HEK293 (cell line): ENCODE results near the gene ZNF532.

Experiments used
- CTCF ChIP-seq: fragments of 450-650 bp; formaldehyde crosslinking; IDR thresholded peaks from 2 replicates; pipeline ENCODE4 v1.5.1; 2016; ENCODE audit warnings: missing biosample characterization, missing genetic modification characterization
- KLF1 ChIP-seq: fragments of 450-650 bp; formaldehyde crosslinking; IDR thresholded peaks from 2 replicates; pipeline ENCODE4 v1.5.1; 2016; ENCODE audit warnings: missing biosample characterization, missing genetic modification characterization
- PRDM1 ChIP-seq: fragments of 450-650 bp; formaldehyde crosslinking; IDR thresholded peaks from 2 replicates; pipeline ENCODE4; 2016; ENCODE audit warnings: missing biosample characterization, missing genetic modification characterization
- PRDM4 ChIP-seq: fragments of 450-650 bp; formaldehyde crosslinking; IDR thresholded peaks from 2 replicates; pipeline ENCODE4 v1.5.1; 2017; ENCODE audit warnings: missing biosample characterization, missing genetic modification characterization
- YY1 ChIP-seq: fragments of 450-650 bp; formaldehyde crosslinking; IDR thresholded peaks from 2 replicates; pipeline ENCODE4 v1.5.1; 2018; ENCODE audit warnings: missing biosample characterization, missing genetic modification characterization
- ZNF423 ChIP-seq: fragments of 450-650 bp; formaldehyde crosslinking; IDR thresholded peaks from 2 replicates; pipeline ENCODE4 v1.5.1; 2016; ENCODE audit warnings: missing biosample characterization, missing genetic modification characterization
- ZNF654 ChIP-seq: fragments of 450-650 bp; formaldehyde crosslinking; IDR thresholded peaks from 2 replicates; pipeline ENCODE4 v1.5.1; 2016; ENCODE audit warnings: low read depth, missing biosample characterization, missing genetic modification characterization
- ZNF677 ChIP-seq: fragments of 450-650 bp; IDR thresholded peaks from 2 replicates; pipeline ENCODE4 v1.5.0; 2018; ENCODE audit warnings: missing biosample characterization, mild to moderate bottlenecking, missing genetic modification characterization, moderate library complexity
- ZNF776 ChIP-seq: fragments of 450-650 bp; formaldehyde crosslinking; IDR thresholded peaks from 2 replicates; pipeline ENCODE4 v1.5.0; 2017; ENCODE audit warnings: missing biosample characterization, missing genetic modification characterization, borderline replicate concordance
- TF ChIP-seq, protein P1 (sequence below): fragments of 450-650 bp; formaldehyde crosslinking; IDR thresholded peaks from 2 replicates; pipeline ENCODE4; 2016; ENCODE audit warnings: missing biosample characterization, missing genetic modification characterization
- TF ChIP-seq, protein P2 (sequence below): fragments of 450-650 bp; formaldehyde crosslinking; IDR thresholded peaks from 2 replicates; pipeline ENCODE4 v1.5.1; 2016; ENCODE audit warnings: missing biosample characterization, missing genetic modification characterization, low read depth

GRCh38 chr18:58851856-58852255 is 12.8 kb upstream of the ZNF532 start:
- TF ChIP-seq ZNF677 (no peak), KLF1 (no peak), CTCF (tag by site-specific recombination) (no peak), ZNF423 (tag by site-specific recombination) (no peak), PRDM4 (tag by site-specific recombination) (no peak), ZNF776 (tag by site-specific recombination) (no peak), PRDM1 (tag by site-specific recombination) (no peak), ZNF654 (tag by site-specific recombination) (no peak), YY1 (tag by site-specific recombination) (no peak)
- TF ChIP-seq, protein P1, sequence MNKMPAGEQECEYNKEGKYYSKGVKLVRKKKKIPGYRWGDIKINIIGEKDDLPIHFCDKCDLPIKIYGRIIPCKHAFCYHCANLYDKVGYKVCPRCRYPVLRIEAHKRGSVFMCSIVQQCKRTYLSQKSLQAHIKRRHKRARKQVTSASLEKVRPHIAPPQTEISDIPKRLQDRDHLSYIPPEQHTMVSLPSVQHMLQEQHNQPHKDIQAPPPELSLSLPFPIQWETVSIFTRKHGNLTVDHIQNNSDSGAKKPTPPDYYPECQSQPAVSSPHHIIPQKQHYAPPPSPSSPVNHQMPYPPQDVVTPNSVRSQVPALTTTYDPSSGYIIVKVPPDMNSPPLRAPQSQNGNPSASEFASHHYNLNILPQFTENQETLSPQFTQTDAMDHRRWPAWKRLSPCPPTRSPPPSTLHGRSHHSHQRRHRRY (tag by site-specific recombination): no peak
- TF ChIP-seq, protein P2, sequence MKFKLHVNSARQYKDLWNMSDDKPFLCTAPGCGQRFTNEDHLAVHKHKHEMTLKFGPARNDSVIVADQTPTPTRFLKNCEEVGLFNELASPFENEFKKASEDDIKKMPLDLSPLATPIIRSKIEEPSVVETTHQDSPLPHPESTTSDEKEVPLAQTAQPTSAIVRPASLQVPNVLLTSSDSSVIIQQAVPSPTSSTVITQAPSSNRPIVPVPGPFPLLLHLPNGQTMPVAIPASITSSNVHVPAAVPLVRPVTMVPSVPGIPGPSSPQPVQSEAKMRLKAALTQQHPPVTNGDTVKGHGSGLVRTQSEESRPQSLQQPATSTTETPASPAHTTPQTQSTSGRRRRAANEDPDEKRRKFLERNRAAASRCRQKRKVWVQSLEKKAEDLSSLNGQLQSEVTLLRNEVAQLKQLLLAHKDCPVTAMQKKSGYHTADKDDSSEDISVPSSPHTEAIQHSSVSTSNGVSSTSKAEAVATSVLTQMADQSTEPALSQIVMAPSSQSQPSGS: no peak
